MV-4-11 (cell line): Measurements from ENCODE around the gene SLC2A2.

Experiments
- DNase-seq: peaks from one replicate; lab custom pipeline; 2025; lab: John Stamatoyannopoulos, UW

The SLC2A2 gene

GRCh38 chr3:171026597-171027293, at the start of gene SLC2A2:
SLC2A2 (minus strand) TSS chr3:171026720; CDS start chr3:171026670, 50 bp downstream.
- DNase-seq, result no peak

- peak; percentile 32 for DNase-seq
These were observed 45.9 kb upstream of the SLC2A2 start for GRCh38 chr3:171072432-171072831.

GRCh38 chr3:171068658-171069057, 42.1 kb upstream of the SLC2A2 start:
- no peak for DNase-seq

GRCh38 chr3:171066206-171066605, 39.7 kb upstream of the SLC2A2 start:
- no peak for DNase-seq

GRCh38 chr3:171065732-171066131, 39.2 kb upstream of the SLC2A2 start:
- DNase-seq, result no peak

GRCh38 chr3:171064461-171064860, 37.9 kb upstream of the SLC2A2 start:
- DNase-seq, result no peak

GRCh38 chr3:171061749-171062148, 35.2 kb upstream of the SLC2A2 start:
- no peak for DNase-seq

- DNase-seq, result no peak
These were observed 33.5 kb upstream of the SLC2A2 start for GRCh38 chr3:171059978-171060377.

GRCh38 chr3:171058873-171059603, 32.5 kb upstream of the SLC2A2 start:
- DNase-seq, result no peak

GRCh38 chr3:171058058-171058457, 31.5 kb upstream of the SLC2A2 start:
- DNase-seq, result no peak

- no peak for DNase-seq
These were observed 30.6 kb upstream of the SLC2A2 start for GRCh38 chr3:171057072-171057471.

GRCh38 chr3:171056528-171056927, 30.0 kb upstream of the SLC2A2 start:
- no peak for DNase-seq

- DNase-seq, result no peak
These were observed 29.0 kb upstream of the SLC2A2 start for GRCh38 chr3:171055336-171056178.

- no peak for DNase-seq
These were observed 28.4 kb upstream of the SLC2A2 start for GRCh38 chr3:171054921-171055320.

- DNase-seq, result no peak
These were observed 27.7 kb upstream of the SLC2A2 start for GRCh38 chr3:171054231-171054630.

GRCh38 chr3:171049861-171050444, 23.4 kb upstream of the SLC2A2 start:
- peak; percentile 28 for DNase-seq

- DNase-seq, result no peak
These were observed 20.2 kb upstream of the SLC2A2 start for GRCh38 chr3:171046760-171047159.

GRCh38 chr3:171044835-171045793, 18.6 kb upstream of the SLC2A2 start:
- no peak for DNase-seq

GRCh38 chr3:171044384-171044783, 17.9 kb upstream of the SLC2A2 start:
- DNase-seq, result no peak

GRCh38 chr3:171039674-171040073, 13.2 kb upstream of the SLC2A2 start:
- DNase-seq, result no peak

- no peak for DNase-seq
These were observed 11.8 kb upstream of the SLC2A2 start for GRCh38 chr3:171038342-171038741.
